Fibroblast of the aortic adventitia (primary cell): ENCODE data around the gene FBXO3. TPM values are rescaled to one million over a fixed set of nuclear protein-coding genes. Genes with fewer than 3 reads are reported as not detected.
A peak's percentile ranks its signal among the peaks of the same experiment; 100 is the strongest.

Source experiments
- DNase-seq: peaks from one replicate; pipeline ENCODE4 v3.0.0-alpha.2; 2010; ENCODE audit warnings: low read depth
- H3K4me3 ChIP-seq: 2 replicates; pipeline ENCODE4 v1.5.1; 2011; ENCODE audit warnings: low read depth, mild to moderate bottlenecking, control low read depth, low read length, moderate library complexity
- total RNA-seq: library from RNA; depleted of rRNA; stranded (reverse); fragments of >200 nt; gene quantifications from 2 replicates; pipeline ENCODE4 v1.2.3, GENCODE V29; 2012; ENCODE audit warnings: low replicate concordance
- TF ChIP-seq, protein P1 (sequence below): IDR thresholded peaks from 2 replicates; pipeline ENCODE4 v1.5.1; 2011; ENCODE audit warnings: mild to moderate bottlenecking, low read length, control low read depth, inconsistent platforms; ENCODE audit not compliant: insufficient read depth

The FBXO3 gene
- total RNA-seq, 1 donor: 43.7 TPM

DNA sequence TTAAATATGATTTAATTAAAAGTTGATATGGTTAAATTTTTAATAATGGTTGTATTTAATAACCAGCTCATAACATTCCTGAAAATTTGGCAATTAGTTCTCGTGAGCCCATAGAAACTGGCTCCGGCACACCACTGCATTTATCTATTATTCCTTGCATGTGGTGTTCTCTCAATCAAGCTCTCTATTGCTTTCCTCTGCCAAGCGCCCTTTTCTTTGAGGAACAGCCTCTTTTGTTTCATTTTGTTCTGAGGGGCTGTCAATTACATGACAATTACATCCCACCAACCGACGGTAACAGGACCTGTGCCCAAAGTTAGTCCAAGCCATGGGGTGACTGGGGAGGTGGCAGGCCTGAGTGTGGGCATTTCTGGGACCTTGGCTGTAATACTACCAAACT is 81.8 kb downstream of the FBXO3 start:
- no peak overlapping the region for H3K4me3 ChIP-seq
- DNase-seq: no peak
- TF ChIP-seq, protein P1, sequence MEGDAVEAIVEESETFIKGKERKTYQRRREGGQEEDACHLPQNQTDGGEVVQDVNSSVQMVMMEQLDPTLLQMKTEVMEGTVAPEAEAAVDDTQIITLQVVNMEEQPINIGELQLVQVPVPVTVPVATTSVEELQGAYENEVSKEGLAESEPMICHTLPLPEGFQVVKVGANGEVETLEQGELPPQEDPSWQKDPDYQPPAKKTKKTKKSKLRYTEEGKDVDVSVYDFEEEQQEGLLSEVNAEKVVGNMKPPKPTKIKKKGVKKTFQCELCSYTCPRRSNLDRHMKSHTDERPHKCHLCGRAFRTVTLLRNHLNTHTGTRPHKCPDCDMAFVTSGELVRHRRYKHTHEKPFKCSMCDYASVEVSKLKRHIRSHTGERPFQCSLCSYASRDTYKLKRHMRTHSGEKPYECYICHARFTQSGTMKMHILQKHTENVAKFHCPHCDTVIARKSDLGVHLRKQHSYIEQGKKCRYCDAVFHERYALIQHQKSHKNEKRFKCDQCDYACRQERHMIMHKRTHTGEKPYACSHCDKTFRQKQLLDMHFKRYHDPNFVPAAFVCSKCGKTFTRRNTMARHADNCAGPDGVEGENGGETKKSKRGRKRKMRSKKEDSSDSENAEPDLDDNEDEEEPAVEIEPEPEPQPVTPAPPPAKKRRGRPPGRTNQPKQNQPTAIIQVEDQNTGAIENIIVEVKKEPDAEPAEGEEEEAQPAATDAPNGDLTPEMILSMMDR: no peak

DNA sequence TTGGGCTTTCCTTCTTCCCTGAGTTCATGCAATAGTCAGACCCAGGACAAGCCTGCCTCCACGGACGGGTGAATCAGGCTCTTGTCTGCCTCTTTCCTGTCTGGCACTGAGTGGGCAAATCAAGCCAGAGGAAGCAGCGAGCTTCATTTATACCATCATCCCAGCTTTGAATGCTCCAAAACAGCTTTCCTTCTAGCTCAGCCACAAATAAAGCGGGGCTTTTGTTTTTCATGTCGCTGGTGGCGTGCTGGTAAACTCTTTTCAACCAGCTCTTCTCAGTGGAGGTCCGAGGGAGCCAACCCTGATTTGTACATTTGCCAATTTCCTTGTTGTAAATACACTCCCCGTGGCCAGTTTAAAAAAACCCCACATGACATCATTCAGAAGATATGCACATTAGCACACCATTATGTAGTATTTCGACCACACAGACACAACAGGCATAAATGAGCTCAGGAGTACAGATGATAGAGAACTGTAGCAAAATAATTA is 82.3 kb downstream of the FBXO3 start:
- TF ChIP-seq, protein P1: no peak
- H3K4me3 ChIP-seq: peak overlapping the region; percentile 42
- peak; percentile 98 for DNase-seq

DNA sequence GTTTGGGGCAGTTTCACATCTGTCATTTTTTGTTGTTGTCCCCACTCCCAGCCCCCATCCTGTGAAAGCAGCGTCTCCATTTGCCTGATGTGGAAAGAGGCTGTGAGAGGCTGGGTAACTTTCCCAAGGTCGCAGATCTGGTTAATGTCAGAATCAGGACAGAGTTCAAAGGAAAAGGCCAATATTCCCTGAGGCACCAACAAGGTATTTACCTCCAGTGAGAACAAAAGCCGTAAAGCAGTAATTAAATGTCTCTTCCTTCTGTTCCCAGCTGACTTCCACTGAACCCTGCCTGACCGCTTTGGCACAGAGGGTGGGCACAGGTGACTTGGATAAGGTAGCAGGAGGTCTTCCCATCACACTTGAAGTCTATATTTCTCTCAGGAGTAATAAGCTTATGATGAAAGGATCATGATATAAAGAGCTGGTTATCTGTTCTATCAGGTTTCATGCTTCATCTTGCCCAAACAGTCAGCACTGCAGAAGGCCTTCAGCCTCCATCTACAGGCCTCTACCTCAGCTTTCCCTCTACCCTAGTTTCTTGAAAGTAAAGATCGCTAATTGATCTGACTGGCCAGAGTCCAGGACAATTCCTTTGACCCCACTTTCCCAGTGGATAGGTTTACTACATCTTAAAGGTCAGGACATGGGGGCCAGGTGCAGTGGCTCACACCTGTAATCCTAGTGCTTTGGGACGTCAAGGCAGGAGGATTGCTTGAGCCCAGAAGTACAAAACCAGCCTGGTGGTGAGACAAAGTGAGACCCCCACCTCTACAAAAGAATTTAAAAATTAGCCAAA is 83.1 kb downstream of the FBXO3 start:
- H3K4me3 ChIP-seq: no peak overlapping the region
- DNase-seq: no peak
- TF ChIP-seq, protein P1: no peak

Other genes with a start within 250 kb of the FBXO3 start
- gene C11orf91, start 73.7 kb downstream of the FBXO3 start, total RNA-seq: not detected in 2 replicates
- gene CD59, start 38.1 kb downstream of the FBXO3 start, total RNA-seq: 175 and 1,509 TPM in 2 replicates
- gene LMO2, start 117.6 kb upstream of the FBXO3 start, total RNA-seq: 5.6 and 21.8 TPM in 2 replicates